HEK293 (cell line): ENCODE data around the gene KIZ.
A peak's percentile ranks its signal among the peaks of the same experiment; 100 is the strongest.

ENCODE experiments used
- CTCF ChIA-PET: fragments of 350-600 bp; formaldehyde crosslinking; extraction: SDS; loops from one replicate; lab custom pipeline; 2021; ENCODE audit warnings: antibody characterized with exemption; lab: Yijun Ruan, JAX
- POLR2A ChIA-PET: fragments of 300-600 bp; formaldehyde crosslinking; extraction: SDS; loops from one replicate; lab custom pipeline; 2020; ENCODE audit warnings: antibody characterized with exemption, inconsistent platforms; lab: Yijun Ruan, JAX
- H3K27ac ChIP-seq: fragments of 200-500 bp; sonication (Bioruptor generic); 2 replicates; pipeline ENCODE4 v1.5.1; 2014; ENCODE audit warnings: low read depth, low read length, control low read depth, inconsistent platforms; ENCODE audit errors: extremely low read depth
- H3K36me3 ChIP-seq, 2 experiments: fragments of 200-500 bp in 1 of 2; sonication (Bioruptor generic) in 1 of 2; 1 replicate in 1 of 2; 2 replicates in 1 of 2; pipeline ENCODE4 v1.5.1; 2014 to 2017; ENCODE audit warnings: inconsistent platforms in 2 of 2, low read length in 2 of 2; ENCODE audit not compliant: control insufficient read depth in 2 of 2, insufficient read depth in 1 of 2
- H3K4me1 ChIP-seq: fragments of 200-500 bp; sonication (Bioruptor generic); 2 replicates; pipeline ENCODE4 v1.5.1; 2014; ENCODE audit warnings: mild to moderate bottlenecking, low read length, inconsistent platforms; ENCODE audit not compliant: control insufficient read depth, insufficient read depth
- H3K4me3 ChIP-seq: 2 replicates; pipeline ENCODE4 v1.5.1; 2011; ENCODE audit warnings: low read depth, mild to moderate bottlenecking, control low read depth, low read length, moderate library complexity
- H3K9me3 ChIP-seq: fragments of 200-500 bp; sonication (Bioruptor generic); 2 replicates; pipeline ENCODE4 v1.5.1; 2014; ENCODE audit warnings: low read depth, low read length, inconsistent platforms; ENCODE audit not compliant: control insufficient read depth, insufficient read depth
- HOXC10 ChIP-seq: sonication (generic); formaldehyde crosslinking; IDR thresholded peaks from 2 replicates; pipeline ENCODE4 v1.8.1; 2023; ENCODE audit warnings: mild to moderate bottlenecking, missing genetic modification reagents
- KLF10 ChIP-seq: fragments of 450-650 bp; IDR thresholded peaks from 2 replicates; pipeline ENCODE4 v1.5.1; 2018; ENCODE audit warnings: missing biosample characterization, mild to moderate bottlenecking, missing genetic modification characterization
- KLF7 ChIP-seq: fragments of 450-650 bp; formaldehyde crosslinking; IDR thresholded peaks from 2 replicates; pipeline ENCODE4 v1.5.1; 2016; ENCODE audit warnings: missing biosample characterization, missing genetic modification characterization, borderline replicate concordance
- KLF8 ChIP-seq: fragments of 450-650 bp; formaldehyde crosslinking; IDR thresholded peaks from 2 replicates; pipeline ENCODE4 v1.5.1; 2016; ENCODE audit warnings: missing biosample characterization, missing genetic modification characterization
- OVOL3 ChIP-seq: fragments of 450-650 bp; formaldehyde crosslinking; IDR thresholded peaks from 2 replicates; pipeline ENCODE4 v1.5.1; 2016; ENCODE audit warnings: missing biosample characterization, missing genetic modification characterization
- SP7 ChIP-seq: fragments of 450-650 bp; formaldehyde crosslinking; IDR thresholded peaks from 2 replicates; pipeline ENCODE4 v1.5.1; 2016; ENCODE audit warnings: missing biosample characterization, missing genetic modification characterization
- YY1 ChIP-seq: fragments of 450-650 bp; formaldehyde crosslinking; IDR thresholded peaks from 2 replicates; pipeline ENCODE4 v1.5.1; 2018; ENCODE audit warnings: missing biosample characterization, missing genetic modification characterization
- ZBTB1 ChIP-seq: fragments of 450-650 bp; formaldehyde crosslinking; IDR thresholded peaks from 2 replicates; pipeline ENCODE4 v1.5.1; 2016; ENCODE audit warnings: missing biosample characterization, missing genetic modification characterization
- ZBTB21 ChIP-seq: fragments of 450-650 bp; formaldehyde crosslinking; IDR thresholded peaks from 2 replicates; pipeline ENCODE4 v1.5.1; 2017; ENCODE audit warnings: missing biosample characterization, missing genetic modification characterization
- ZBTB48 ChIP-seq: fragments of 450-650 bp; formaldehyde crosslinking; IDR thresholded peaks from 2 replicates; pipeline ENCODE4 v1.5.1; 2016; ENCODE audit warnings: missing biosample characterization, missing genetic modification characterization
- ZFP69B ChIP-seq: fragments of 450-650 bp; formaldehyde crosslinking; IDR thresholded peaks from 2 replicates; pipeline ENCODE4 v1.5.1; 2016; ENCODE audit warnings: missing biosample characterization, missing genetic modification characterization
- ZNF155 ChIP-seq: fragments of 450-650 bp; formaldehyde crosslinking; IDR thresholded peaks from 2 replicates; pipeline ENCODE4 v1.5.1; 2016; ENCODE audit warnings: missing biosample characterization, missing genetic modification characterization
- ZNF175 ChIP-seq: fragments of 450-650 bp; formaldehyde crosslinking; IDR thresholded peaks from 2 replicates; pipeline ENCODE4 v1.5.1; 2016; ENCODE audit warnings: missing biosample characterization, missing genetic modification characterization
- ZNF2 ChIP-seq: fragments of 450-650 bp; formaldehyde crosslinking; IDR thresholded peaks from 2 replicates; pipeline ENCODE4 v1.5.1; 2016; ENCODE audit warnings: missing biosample characterization, missing genetic modification characterization
- ZNF341 ChIP-seq: fragments of 450-650 bp; formaldehyde crosslinking; IDR thresholded peaks from 2 replicates; pipeline ENCODE4; 2016; ENCODE audit warnings: low read depth, missing biosample characterization, missing genetic modification characterization
- ZNF366 ChIP-seq: fragments of 450-650 bp; formaldehyde crosslinking; conservative IDR thresholded peaks from 2 replicates; pipeline ENCODE4 v1.5.1; 2016; ENCODE audit warnings: missing biosample characterization, missing genetic modification characterization
- ZNF561 ChIP-seq: fragments of 450-650 bp; IDR thresholded peaks from 2 replicates; pipeline ENCODE4 v1.5.1; 2018; ENCODE audit warnings: missing biosample characterization, missing genetic modification characterization, borderline replicate concordance
- ZNF596 ChIP-seq: fragments of 450-650 bp; IDR thresholded peaks from 2 replicates; pipeline ENCODE4 v1.5.0; 2018; ENCODE audit warnings: missing biosample characterization, mild to moderate bottlenecking, missing genetic modification characterization, moderate library complexity
- ZNF610 ChIP-seq: fragments of 450-650 bp; formaldehyde crosslinking; IDR thresholded peaks from 2 replicates; pipeline ENCODE4 v1.5.1; 2016; ENCODE audit warnings: missing biosample characterization, missing genetic modification characterization, borderline replicate concordance
- ZNF660 ChIP-seq: fragments of 450-650 bp; IDR thresholded peaks from 2 replicates; pipeline ENCODE4 v1.5.1; 2018; ENCODE audit warnings: missing biosample characterization, mild to moderate bottlenecking, missing genetic modification characterization
- ZNF701 ChIP-seq: fragments of 450-650 bp; formaldehyde crosslinking; IDR thresholded peaks from 2 replicates; pipeline ENCODE4 v1.5.1; 2016; ENCODE audit warnings: missing biosample characterization, missing genetic modification characterization
- ZNF830 ChIP-seq: fragments of 450-650 bp; IDR thresholded peaks from 2 replicates; pipeline ENCODE4 v1.5.0; 2018; ENCODE audit warnings: missing biosample characterization, missing genetic modification characterization, low read depth, mild to moderate bottlenecking, moderate library complexity
- ZSCAN30 ChIP-seq: fragments of 450-650 bp; IDR thresholded peaks from 2 replicates; pipeline ENCODE4 v1.5.1; 2018; ENCODE audit warnings: missing biosample characterization, mild to moderate bottlenecking, missing genetic modification characterization, moderate library complexity
- TF ChIP-seq, protein P1 (sequence below): fragments of 450-650 bp; formaldehyde crosslinking; IDR thresholded peaks from 2 replicates; pipeline ENCODE4 v1.5.1; 2016; ENCODE audit warnings: missing biosample characterization, missing genetic modification characterization
- TF ChIP-seq, protein P2 (sequence below): fragments of 450-650 bp; IDR thresholded peaks from 2 replicates; pipeline ENCODE4 v1.5.1; 2018; ENCODE audit warnings: missing biosample characterization, mild to moderate bottlenecking, missing genetic modification characterization
- TF ChIP-seq, protein P3 (sequence below): fragments of 450-650 bp; formaldehyde crosslinking; IDR thresholded peaks from 2 replicates; pipeline ENCODE4 v1.5.1; 2016; ENCODE audit warnings: missing biosample characterization, missing genetic modification characterization
- TF ChIP-seq, protein P4 (sequence below): fragments of 450-650 bp; formaldehyde crosslinking; IDR thresholded peaks from 2 replicates; pipeline ENCODE4 v1.5.1; 2016; ENCODE audit warnings: missing biosample characterization, missing genetic modification characterization
- TF ChIP-seq, protein P5 (sequence below): fragments of 450-650 bp; formaldehyde crosslinking; IDR thresholded peaks from 2 replicates; pipeline ENCODE4 v1.5.1; 2016; ENCODE audit warnings: missing biosample characterization, missing genetic modification characterization

Gene KIZ

DNA sequence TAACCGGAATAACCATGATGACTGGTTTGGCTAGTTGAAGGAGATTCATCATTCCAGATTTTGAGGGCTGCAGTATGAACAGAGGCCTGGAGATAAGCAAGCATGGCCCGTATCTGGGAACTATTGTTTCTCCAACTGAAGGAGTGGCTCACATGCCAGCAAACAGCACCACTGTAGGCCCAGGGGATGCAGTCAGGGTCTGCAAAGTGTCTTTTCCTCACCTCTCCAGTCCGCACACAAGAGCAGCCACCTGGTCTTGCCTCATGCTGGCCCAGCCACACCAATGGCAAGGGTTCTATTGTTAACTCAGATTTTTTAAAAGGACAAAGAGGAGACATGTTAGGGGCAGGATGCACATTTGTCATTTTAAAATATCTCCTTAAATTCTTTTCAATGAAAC, 55.1 kb downstream of the KIZ start:
- POLR2A ChIA-PET: no interaction called here
- no peak overlapping the region for H3K4me3 ChIP-seq
- no peak overlapping the region for H3K27ac ChIP-seq
- no peak for TF ChIP-seq ZNF660 (tag by site-specific recombination)
- no peak for TF ChIP-seq ZNF561
- no peak for TF ChIP-seq ZBTB21 (tag by site-specific recombination)
- no peak for TF ChIP-seq ZNF175
- no peak for TF ChIP-seq ZBTB1
- TF ChIP-seq, protein P1, sequence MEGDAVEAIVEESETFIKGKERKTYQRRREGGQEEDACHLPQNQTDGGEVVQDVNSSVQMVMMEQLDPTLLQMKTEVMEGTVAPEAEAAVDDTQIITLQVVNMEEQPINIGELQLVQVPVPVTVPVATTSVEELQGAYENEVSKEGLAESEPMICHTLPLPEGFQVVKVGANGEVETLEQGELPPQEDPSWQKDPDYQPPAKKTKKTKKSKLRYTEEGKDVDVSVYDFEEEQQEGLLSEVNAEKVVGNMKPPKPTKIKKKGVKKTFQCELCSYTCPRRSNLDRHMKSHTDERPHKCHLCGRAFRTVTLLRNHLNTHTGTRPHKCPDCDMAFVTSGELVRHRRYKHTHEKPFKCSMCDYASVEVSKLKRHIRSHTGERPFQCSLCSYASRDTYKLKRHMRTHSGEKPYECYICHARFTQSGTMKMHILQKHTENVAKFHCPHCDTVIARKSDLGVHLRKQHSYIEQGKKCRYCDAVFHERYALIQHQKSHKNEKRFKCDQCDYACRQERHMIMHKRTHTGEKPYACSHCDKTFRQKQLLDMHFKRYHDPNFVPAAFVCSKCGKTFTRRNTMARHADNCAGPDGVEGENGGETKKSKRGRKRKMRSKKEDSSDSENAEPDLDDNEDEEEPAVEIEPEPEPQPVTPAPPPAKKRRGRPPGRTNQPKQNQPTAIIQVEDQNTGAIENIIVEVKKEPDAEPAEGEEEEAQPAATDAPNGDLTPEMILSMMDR (tag by site-specific recombination): no peak
- no peak for TF ChIP-seq SP7
- no peak for TF ChIP-seq ZSCAN30 (tag by site-specific recombination)
- no peak for TF ChIP-seq YY1
- no peak for TF ChIP-seq ZNF341 (tag by site-specific recombination)
- no peak for TF ChIP-seq OVOL3
- TF ChIP-seq, protein P2, sequence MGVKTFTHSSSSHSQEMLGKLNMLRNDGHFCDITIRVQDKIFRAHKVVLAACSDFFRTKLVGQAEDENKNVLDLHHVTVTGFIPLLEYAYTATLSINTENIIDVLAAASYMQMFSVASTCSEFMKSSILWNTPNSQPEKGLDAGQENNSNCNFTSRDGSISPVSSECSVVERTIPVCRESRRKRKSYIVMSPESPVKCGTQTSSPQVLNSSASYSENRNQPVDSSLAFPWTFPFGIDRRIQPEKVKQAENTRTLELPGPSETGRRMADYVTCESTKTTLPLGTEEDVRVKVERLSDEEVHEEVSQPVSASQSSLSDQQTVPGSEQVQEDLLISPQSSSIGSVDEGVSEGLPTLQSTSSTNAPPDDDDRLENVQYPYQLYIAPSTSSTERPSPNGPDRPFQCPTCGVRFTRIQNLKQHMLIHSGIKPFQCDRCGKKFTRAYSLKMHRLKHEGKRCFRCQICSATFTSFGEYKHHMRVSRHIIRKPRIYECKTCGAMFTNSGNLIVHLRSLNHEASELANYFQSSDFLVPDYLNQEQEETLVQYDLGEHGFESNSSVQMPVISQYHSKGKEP: no peak
- no peak for TF ChIP-seq KLF8
- TF ChIP-seq, all 188 proteins: peak for 0
- peaks cover 9% of the 10 kb centered on the region for H3K4me1 ChIP-seq
- CTCF ChIA-PET: no interaction called here
- no peaks in the 10 kb centered on the region for H3K36me3 ChIP-seq
- H3K9me3 ChIP-seq: no peaks in the 10 kb centered on the region

DNA sequence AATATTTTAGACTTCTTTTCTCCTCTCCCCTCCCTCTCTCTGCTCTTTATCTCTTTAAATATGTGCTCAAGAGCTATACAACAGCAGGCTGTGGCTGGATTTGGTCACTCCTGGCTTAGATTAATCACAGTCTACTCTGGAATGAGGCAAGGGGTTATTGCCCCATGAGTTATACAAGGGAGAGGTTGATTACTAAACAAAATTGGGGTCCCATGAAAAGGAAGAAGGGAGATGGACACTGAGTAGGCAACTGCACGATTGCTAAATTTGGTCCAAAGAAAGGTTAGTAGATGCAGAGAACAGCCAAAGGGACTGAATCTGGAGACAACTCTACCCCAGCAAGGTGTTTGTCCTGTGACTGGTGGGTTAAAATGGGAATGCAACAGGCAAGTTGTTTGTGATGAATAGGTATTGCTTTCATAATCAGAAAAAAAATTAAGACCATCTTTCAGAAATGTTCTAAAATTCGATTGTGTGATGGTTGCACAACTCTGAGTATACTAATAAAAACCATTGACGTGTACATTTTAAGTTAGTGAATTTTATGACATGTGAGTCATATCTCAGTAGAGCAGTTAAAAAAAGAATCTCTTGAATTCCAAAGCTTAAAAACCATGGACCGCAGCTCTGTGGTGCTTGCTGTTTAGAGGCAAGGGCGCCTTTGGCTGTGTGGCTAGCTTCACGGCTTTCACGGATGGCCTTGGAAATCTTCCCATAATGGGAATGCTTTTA, 57.1 kb downstream of the KIZ start:
- no peaks in the 10 kb centered on the region for H3K9me3 ChIP-seq
- peaks cover 9% of the 10 kb centered on the region for H3K4me1 ChIP-seq
- H3K36me3 ChIP-seq: no peaks in the 10 kb centered on the region
- no peak overlapping the region for H3K4me3 ChIP-seq
- POLR2A ChIA-PET: interaction anchor here (0.7 to 1.7 kb wide), 3 partner anchors 56 to 90 kb away, joined by 3 to 5 read pairs (median 4); no protein-coding TSS in a partner anchor
- no peak overlapping the region for H3K27ac ChIP-seq
- CTCF ChIA-PET: no interaction called here
- TF ChIP-seq, protein P3, sequence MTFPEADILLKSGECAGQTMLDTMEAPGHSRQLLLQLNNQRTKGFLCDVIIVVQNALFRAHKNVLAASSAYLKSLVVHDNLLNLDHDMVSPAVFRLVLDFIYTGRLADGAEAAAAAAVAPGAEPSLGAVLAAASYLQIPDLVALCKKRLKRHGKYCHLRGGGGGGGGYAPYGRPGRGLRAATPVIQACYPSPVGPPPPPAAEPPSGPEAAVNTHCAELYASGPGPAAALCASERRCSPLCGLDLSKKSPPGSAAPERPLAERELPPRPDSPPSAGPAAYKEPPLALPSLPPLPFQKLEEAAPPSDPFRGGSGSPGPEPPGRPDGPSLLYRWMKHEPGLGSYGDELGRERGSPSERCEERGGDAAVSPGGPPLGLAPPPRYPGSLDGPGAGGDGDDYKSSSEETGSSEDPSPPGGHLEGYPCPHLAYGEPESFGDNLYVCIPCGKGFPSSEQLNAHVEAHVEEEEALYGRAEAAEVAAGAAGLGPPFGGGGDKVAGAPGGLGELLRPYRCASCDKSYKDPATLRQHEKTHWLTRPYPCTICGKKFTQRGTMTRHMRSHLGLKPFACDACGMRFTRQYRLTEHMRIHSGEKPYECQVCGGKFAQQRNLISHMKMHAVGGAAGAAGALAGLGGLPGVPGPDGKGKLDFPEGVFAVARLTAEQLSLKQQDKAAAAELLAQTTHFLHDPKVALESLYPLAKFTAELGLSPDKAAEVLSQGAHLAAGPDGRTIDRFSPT (tag by site-specific recombination): peak; percentile 14; the same call in 1 of the 2 replicates
- TF ChIP-seq, protein P4, sequence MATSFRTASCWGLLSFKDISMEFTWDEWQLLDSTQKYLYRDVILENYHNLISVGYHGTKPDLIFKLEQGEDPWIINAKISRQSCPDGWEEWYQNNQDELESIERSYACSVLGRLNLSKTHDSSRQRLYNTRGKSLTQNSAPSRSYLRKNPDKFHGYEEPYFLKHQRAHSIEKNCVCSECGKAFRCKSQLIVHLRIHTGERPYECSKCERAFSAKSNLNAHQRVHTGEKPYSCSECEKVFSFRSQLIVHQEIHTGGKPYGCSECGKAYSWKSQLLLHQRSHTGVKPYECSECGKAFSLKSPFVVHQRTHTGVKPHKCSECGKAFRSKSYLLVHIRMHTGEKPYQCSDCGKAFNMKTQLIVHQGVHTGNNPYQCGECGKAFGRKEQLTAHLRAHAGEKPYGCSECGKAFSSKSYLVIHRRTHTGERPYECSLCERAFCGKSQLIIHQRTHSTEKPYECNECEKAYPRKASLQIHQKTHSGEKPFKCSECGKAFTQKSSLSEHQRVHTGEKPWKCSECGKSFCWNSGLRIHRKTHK (tag by site-specific recombination): no peak
- TF ChIP-seq ZNF2 (no peak), ZNF366 (tag by site-specific recombination) (peak; percentile 55; the same call in 1 of the 2 replicates), HOXC10 (CRISPR knock-in tag) (no peak), ZNF596 (no peak), ZNF830 (no peak), ZNF701 (tag by site-specific recombination) (no peak), ZFP69B (no peak), ZNF155 (tag by site-specific recombination) (no peak), ZBTB48 (no peak), ZNF610 (tag by site-specific recombination) (no peak), KLF7 (tag by site-specific recombination) (no peak), ZSCAN30 (tag by site-specific recombination) (0 out of 2 replicates have a peak, but pooled peaks have one; percentile 24), KLF10 (tag by site-specific recombination) (no peak)
- TF ChIP-seq, protein P5, sequence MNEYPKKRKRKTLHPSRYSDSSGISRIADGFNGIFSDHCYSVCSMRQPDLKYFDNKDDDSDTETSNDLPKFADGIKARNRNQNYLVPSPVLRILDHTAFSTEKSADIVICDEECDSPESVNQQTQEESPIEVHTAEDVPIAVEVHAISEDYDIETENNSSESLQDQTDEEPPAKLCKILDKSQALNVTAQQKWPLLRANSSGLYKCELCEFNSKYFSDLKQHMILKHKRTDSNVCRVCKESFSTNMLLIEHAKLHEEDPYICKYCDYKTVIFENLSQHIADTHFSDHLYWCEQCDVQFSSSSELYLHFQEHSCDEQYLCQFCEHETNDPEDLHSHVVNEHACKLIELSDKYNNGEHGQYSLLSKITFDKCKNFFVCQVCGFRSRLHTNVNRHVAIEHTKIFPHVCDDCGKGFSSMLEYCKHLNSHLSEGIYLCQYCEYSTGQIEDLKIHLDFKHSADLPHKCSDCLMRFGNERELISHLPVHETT (tag by site-specific recombination): peak; percentile 50; the same call in 1 of the 2 replicates
